ENCODE results near the gene QSOX2. TPM values are rescaled to one million over a fixed set of nuclear protein-coding genes. Genes with fewer than 3 reads are reported as not detected.
A peak's percentile ranks its signal among the peaks of the same experiment; 100 is the strongest.

The QSOX2 gene
- total RNA-seq, 1 experiment from 2014 or later = 9.1 TPM

DNA sequence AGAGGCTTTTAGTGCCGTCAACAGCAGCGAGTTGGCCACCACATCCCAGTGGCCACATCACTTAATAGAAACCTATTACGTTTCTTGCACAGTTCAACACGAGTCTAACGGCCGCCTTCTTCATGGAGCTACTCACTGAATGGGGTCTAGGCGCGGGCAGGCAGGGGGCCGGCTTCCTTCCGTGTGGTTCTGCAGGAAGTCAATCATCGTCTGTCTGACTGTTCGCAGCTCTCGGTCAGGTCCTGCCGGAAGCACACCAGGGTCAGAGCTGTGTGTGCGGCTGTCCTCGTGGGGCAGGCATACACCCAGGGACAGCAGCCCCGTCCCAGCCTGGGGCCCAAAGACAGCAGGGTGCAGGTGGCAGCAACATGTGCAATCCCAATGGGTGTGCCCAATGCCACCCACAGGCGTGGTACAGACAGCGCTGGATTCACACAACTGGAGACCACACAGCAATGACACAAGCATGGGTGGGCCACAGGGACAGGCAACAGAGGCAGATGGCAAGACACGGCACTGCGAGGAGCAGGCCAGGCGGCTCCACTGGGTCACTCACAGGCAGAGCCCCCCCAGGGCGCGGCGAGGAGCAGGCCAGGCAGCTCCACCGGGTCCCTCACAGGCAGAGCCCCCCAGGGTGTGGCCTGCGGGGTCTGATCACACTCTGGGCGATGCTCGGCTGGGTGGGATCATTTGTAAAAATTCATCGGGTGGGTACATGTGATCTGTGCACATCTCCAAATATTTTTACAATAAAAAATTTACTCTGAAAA lies 21.6 kb downstream of the QSOX2 start:
- no peak for DNase-seq (ENCODE audit: low read depth)

DNA sequence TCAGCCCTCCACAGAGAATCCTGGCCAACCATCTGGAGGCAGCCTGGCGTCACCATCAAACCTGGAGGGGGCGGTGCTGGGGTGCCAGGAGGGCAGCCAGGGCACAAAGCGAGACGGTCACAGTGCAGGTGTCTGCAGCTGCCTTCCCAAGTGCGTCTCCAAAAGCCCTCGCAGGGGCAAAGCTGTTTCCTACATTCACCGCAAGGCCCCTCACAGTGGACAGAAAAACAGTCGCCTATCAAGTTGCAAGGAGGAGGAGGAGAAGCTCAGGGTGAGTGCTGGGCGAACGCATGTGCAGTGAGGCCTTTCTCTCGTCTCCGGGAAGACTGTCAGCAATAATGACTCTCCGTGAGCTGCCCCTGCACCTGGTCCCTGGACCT lies 22.7 kb downstream of the QSOX2 start:
- no peak for DNase-seq (ENCODE audit: low read depth)

DNA sequence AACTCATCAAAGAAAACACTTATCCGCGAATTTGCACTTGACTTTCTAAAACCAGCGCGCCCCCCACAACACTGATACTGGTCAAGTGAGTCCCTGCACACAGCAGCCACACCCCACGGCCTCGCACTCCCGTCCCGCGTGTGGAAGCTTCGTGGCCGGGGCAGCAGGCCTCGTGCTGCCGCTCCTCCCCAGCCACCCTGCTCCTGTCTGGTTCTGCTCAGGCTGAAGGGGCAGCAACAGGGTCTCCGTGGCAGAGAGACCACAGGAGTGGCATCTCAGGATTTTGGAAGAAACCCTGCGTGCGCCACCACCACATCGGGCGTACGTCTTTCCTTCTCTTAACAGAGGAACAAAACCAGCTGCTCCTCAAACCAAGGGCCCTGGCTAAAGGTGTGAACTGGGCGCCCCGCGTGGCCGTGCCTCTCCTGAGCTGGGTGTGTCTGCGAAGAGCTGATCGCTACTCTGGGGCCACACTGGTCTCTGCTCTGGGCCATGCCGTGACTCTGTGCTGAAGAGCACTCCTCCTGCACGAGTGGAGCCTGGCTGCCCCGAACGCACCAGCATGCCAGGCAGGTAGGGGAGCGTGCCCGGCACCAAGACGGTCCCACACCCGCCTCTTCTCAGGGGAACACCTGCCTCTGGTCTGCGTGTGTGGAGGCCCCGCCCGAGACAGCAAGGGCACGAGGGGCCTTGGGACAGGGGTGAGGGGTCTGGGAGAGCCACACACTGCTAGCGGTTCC lies 23.3 kb downstream of the QSOX2 start:
- DNase-seq (ENCODE audit: low read depth) = no peak

DNA sequence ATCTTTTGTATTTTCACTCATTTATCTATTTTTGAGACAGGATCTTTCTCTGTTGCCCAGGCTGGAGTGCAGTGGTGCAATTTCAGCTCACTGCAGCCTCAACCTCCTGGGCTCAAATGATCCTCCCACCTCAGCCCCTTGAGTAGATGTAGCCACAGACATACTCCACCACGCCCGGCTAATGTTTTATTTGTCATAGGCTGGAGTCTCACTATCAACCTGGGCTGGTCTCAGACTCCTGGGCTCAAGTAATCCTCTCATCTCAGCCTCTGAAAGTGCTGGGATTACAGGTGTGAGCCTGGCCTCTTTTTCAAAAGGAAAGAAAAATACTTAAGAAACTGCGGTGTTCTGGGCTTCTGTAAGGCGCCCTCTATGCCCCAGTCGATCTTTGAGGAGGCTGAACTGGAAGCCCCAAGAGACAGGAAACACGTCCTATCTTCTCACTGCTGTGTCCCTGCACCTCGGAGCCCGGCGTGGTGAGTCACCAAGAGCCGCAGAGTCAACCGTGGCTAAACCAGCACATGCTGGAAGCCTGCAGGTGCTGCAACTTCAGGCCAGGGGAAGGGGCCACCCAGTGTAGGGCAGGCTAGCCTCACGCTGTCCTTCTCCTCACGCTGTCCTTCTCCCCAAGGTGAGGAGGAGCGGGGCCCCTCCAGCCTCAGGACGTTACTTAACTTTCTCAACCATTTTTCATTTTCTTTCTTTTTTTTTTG lies 25.4 kb downstream of the QSOX2 start:
- DNase-seq (ENCODE audit: low read depth) = peak; percentile 67

DNA sequence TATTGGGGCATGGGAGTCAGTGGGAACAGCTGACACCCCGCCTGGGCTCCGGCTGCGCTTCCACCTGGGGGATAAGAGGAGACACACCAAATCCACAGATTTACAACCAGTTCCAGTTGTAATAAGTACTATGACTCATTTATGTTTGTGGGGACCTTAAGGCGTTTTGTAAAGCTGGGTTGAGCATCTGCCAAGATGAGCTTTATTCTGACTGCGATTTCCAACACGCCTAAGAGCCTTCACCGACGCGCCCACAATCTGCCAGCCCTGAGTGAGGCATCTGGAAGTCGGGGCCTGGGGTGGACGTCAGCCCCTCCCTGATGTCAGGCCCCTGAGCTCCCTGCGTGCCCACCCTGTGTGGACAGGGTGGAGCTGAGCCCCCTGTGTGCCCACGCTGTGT lies 26.3 kb downstream of the QSOX2 start:
- DNase-seq (ENCODE audit: low read depth) = peak; percentile 79

DNA sequence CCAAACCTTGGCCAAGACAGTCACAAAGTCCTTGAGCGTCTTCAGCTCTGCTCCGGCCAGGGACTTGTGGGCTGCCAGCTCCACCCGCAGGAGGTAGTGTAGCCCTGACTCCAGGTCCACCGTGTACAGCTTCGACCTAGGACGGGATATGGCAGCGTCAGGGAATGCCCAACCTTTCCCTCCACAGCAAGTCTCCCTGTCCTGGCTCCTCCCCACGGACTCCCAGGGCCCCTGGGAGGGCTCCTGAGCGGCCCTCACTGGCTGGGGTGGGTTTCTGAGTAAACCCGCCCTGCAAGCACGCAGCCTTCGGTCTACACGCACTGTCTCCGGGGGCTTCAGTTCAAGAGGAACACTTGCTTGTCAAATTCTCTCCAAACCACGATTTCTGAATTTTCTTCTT lies 26.9 kb downstream of the QSOX2 start:
- DNase-seq (ENCODE audit: low read depth) = no peak

DNA sequence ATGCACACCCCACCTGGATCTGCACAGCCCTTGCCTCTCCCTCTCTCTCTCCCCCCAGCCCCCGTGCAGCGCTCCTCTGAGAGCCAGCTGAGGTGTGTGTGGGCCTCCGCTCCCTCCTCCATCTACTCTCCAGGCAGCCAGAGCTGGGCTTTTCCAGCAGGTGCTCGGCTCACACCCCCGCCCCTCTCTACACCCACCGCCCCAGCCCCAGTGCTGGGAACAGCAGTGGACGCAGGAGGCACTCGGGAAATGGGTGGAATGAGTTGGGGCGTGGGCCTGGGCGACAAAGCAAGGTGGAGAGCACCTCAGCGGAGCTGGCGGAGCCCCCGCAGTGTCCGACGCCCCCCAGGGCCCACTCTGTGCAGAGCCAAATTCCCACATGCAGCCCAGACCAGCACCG lies 27.3 kb downstream of the QSOX2 start:
- DNase-seq (ENCODE audit: low read depth) = no peak

DNA sequence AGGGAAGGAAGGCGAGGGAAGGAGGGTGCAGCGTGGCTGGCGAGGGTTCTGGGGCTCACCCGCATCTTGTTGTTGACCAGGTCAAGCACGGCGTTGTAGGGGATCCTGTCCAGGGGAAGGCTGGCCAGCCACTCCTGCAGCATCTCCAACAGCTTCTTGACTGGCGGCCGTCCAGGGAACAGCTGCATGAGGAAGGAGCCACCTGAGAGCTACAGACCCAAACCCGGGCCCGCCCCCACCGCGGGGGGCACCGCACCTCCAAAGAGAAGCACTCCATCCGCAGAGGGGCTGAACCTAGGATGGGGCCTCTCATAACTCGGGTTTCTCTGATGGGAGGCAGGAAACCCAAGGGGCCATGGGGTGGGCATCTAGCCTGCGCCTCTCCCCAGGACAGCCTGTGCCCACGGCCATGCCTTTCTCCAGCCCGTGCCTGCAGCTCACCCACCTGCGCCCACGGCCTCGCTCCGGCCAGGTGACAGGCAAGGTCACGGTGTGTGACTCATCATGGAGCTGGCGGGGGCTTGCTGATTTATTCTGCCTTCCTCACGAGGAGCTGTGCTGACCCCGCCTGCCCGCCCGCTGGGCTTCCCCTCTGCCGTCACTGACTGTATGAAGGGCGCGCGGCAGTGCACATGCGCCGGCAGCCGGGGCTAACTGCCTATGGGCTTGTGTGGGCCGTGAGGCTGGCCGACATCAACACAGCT lies 28.9 kb downstream of the QSOX2 start:
- no peak for DNase-seq (ENCODE audit: low read depth)

DNA sequence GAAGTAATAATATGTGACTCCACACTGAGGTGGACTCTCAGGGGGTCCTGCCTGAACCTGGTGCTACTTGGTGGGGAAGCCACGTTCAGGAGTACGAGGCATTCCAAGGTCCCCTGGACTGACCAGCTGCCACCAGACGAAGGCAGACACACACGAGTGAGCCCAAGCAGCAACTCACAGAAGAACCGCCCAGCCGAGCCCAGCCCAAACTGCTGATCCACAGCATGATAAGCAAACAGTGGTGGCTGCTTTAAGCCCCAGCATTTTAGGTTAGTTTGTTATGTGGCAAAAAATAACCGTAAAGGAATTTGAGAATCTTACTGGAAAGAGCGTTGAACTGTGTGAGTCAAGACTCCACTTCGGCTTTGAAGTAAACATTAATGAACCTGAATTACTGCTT lies 31.9 kb downstream of the QSOX2 start:
- DNase-seq (ENCODE audit: low read depth) = no peak

DNA sequence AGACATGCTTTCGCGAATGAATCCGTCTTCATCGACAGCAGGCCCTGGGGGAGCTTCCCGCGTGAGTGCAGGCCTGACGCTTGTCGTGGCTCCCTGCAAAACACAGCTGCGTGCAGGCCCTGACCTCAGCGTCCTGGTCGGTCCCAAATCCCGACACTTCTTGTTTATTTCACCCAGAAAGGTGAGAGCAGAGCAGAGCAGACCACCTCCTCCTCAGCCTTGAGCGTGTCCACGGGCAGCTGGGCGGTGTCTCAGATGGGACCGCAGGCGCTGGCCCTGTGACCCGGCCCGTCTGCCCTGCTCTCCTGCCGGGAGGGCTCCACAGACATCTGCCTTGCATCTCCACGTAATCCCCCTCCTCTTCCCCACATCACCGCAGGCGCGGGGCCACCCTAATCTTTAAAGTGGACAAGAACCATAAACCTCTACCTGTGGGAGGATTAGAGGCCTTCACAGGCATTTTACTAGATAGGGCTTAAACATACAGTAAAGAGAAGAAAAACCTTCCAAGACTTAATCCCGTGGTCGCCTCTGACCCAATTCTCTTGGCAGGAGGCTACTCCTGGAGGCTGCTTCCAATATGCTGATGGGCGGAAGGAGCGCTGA lies 33.2 kb downstream of the QSOX2 start:
- DNase-seq (ENCODE audit: low read depth) = no peak

DNA sequence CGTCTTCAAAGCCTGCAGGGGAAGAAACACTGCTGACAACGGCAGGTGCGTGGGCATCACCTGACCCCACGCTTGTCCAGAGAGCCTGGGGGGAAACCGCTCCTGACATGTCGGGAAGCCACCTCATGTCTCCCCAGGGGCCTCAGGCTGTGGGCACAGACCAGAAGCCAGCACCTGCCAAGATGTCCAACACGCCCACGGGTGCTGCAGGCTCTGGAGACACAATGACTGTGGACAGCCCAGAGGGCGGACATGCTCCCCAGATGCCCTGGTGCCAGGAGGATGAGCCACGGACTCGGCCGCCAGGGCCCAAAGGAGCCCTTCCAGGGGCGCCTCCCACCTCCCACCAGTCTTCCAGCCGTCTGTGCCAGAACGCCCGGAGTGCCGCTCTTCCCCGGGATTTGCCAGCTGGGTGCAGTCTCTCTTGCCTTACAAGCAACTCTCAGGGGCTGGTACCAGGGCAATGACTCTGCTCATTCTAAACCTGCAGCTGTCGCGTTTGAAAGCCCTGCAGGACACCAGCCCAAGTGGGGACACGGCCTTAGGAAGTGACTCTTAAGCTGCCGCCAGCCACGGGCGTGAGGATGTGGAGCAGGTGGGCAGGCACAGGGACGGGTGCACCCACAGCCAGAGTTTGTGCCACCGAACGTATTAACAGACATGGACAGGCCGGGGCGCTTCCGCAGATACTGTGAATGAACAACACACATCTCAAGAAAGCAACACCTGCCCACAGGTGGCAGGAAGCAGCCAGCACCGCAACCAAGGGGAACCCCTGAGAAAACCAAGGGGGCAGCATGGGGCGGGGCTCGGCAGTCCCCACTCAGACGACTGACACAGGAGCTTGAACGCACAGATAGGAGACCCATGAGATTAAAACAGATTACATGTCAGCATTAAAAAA lies 33.9 kb downstream of the QSOX2 start:
- no peak for DNase-seq (ENCODE audit: low read depth)

DNA sequence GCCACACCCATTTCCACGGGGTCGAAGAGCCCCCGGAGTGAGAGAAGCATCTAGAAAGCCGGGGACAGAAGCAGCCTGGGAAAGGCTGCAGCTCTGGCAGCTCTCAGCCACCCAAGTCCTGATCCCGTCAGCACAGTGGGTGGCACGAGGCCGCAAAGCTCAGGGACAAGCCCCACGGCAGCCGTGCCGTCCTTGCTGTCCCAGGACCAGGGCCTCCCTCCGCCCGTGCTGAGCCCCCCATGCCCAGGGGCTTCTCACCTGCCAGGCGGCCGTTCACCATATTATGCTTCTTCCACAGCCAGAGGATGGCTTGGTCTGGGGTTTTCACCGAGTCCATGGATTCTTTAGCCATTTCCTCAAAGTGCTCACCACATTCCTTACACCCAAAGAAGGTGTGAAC lies 34.6 kb downstream of the QSOX2 start:
- no peak for DNase-seq (ENCODE audit: low read depth)

DNA sequence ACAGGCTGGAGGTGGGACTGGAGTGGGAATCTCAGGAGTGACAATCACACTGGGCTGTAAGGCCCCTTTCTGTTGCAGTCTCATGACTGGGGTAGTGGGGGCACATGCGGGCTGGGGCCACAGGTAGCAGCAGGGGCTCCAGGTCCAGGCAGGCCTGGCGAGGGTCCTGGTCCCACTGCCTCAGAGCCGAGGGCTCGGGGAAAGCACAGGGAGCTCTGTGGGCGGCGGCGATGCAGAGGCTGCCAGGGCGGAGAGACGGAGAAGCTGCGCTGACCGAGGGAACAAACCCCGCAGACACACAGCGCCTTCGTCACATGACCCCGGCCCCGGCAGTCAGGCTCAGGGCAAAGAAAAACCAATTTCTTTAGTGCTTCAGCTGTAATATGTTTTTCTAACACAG lies 35.3 kb downstream of the QSOX2 start:
- no peak for DNase-seq (ENCODE audit: low read depth)

DNA sequence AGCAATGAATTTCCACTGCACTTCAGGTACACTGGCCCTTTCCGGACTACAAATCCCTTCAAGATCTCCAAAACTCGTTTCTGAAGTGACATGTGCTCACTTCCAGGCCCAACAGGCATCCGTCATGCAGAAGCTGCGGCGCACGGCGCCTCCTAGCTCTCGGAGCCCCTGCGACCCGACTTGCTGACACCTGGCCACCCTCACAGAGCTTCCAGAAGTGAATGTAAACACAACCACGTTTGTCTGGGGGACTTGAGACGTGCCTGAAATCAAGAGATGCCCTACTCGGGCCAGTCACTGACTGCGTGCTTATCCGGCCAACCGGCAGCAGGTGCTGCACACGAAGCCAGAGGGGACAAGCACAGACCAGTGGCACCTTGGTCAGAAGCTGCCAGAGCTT lies 35.8 kb downstream of the QSOX2 start:
- no peak for DNase-seq (ENCODE audit: low read depth)

DNA sequence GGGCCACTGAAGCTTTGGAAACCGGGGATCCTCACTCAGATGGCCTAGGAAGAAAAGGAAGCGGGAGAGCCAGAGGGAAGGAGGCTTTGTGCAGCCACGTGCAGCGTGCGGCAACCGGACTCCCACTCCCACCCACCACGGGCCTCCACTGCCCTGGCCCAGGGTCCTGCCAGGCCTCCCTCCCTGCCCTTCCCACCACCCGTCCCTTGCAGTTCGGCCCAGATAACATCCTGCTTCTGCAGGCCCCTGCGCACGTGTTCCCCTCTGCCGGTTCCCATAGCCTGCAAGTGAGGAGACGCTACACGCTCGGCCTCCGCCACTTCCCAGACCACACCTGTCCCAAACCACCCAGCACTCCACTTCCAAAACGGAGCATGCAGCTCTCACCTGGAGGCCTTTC lies 36.4 kb downstream of the QSOX2 start:
- no peak for DNase-seq (ENCODE audit: low read depth)

DNA sequence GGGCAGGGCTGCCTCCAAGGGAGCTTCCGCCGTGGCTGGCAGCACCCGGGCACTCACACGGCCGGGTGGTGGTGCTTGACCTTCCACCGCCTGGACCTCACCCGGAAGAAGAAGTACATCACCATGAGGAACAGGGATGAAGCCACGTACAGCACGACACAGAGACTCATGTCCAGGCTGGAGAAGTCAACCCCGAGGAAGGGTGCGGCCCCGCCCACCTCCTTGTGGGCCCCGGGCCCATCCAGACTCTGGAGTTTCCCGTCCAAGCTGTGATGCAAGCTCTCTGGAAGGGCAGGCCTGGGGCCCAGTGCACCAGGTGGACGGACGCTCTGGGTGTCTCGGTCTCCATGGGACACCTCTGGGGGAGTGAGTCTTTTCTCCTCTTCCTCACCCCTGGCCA lies 36.9 kb downstream of the QSOX2 start:
- no peak for DNase-seq (ENCODE audit: low read depth)

DNA sequence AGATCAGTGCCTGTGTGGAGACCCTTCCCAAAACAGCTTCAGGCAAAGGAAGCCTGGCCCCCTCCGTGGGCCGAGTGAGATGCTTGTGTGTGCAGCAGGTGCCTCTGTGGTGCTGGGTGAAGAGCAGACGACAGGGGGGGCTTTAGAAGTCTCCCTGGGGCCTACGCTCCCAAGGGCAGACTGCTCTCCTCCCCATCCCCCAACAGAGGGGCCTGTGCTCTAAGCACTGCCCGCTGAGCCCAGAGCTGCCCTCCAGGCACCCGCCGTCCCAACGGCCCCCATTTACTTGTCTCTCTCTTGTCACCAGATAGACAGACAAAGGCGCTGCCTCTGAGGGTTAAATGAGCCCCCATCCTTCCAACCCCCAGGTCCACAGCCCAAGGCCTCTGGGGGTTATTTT lies 38.0 kb downstream of the QSOX2 start:
- DNase-seq (ENCODE audit: low read depth) = no peak

DNA sequence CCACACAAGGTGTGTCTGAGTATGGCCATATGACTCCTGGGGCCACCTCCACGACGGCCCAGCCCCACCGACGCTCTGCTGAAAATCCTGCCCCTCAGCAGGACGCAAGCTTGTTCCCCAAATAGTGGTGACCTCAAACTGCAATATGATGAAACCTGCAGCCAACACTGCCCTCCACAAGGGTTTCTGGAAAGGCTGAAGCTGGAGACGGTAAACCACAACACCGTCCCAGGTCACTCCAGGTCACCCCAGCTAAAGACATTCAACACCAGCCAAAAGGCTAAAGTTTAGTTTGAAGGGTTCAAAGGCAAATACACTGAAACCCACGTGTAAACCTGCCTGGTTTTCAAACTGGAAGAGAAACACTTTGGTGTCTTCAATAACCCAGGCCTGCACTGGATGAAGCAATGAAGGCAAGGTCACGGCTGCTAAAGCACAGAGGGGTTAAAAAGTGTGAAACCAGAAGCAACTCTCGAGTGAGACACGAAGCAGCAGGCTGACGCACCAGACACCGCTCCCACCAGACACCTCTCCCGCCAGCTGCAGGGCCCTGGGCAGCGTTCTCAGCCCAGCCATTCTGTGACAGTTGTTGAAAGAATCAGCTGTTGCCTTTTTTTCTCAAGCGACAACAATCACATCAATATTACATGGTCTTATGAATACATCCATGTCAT lies 38.9 kb downstream of the QSOX2 start:
- no peak for DNase-seq (ENCODE audit: low read depth)

DNA sequence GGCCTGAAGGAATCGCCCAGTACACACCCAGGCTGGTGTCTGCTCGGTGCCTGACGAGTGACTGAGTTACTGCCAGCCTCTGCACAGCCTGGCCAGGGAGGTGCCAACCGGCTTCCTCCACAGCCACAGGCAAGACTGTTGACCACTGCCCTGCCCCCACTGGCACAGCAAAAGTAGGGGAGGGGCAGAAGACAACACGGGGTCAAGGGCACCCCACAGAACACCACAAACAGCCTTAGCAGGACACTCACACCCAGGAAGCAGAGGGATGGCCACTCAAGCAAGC lies 40.0 kb downstream of the QSOX2 start:
- DNase-seq (ENCODE audit: low read depth) = no peak

All from RPMI7951 (cell line).